HCT116 (cell line): ENCODE results near the gene ADARB2. TPM values are rescaled to one million over a fixed set of nuclear protein-coding genes. Genes with fewer than 3 reads are reported as not detected.

Experiments used
- ATAC-seq: fragments of 200-7000 bp; cut with Tn5 transposase; 2 replicates; pipeline ENCODE4 v1.9.1; 2020; ENCODE audit warnings: mild to moderate bottlenecking, moderate library complexity
- BruUV-seq: library from RNA; stranded (reverse); fragments of 400-500 nt; replicated peaks from 2 replicates; lab custom pipeline; 2021; lab: Mats Ljungman, UMichigan
- CTCF ChIA-PET: fragments of 300-600 bp; sonication (Branson Sonifier 250); formaldehyde crosslinking; loops from one replicate; lab custom pipeline; 2021; ENCODE audit warnings: antibody characterized with exemption; lab: Charles Lee
- POLR2A ChIA-PET: fragments of 300-600, 350-600 bp; sonication (Branson Sonifier 250); formaldehyde crosslinking; loops from one replicate; lab custom pipeline; 2021; ENCODE audit warnings: antibody characterized with exemption; lab: Charles Lee
- RAD21 ChIA-PET, 2 experiments: fragments of 300-600 bp; sonication (Branson Sonifier 250); formaldehyde crosslinking; loops; one replicate each; lab custom pipeline; 2023; ENCODE audit warnings: low total read pairs in 2 of 2; ENCODE audit not compliant: uncharacterized antibody in 2 of 2, unreplicated experiment in 2 of 2, low non-redundant PET in 1 of 2; lab: Charles Lee
- DNase-seq: peaks from one replicate; pipeline ENCODE4 v3.0.0-alpha.2; 2010; ENCODE audit warnings: low read depth, low spot score
- H2AFZ ChIP-seq: fragments of 200-600 bp; shearing (Covaris generic), sonication (generic); 2 replicates; pipeline ENCODE4 v1.6.1; 2017; ENCODE audit warnings: low read depth, mixed run types, mixed read lengths, antibody characterized with exemption, low read length; ENCODE audit not compliant: poor library complexity, severe bottlenecking
- H3K27ac ChIP-seq: 2 replicates; pipeline ENCODE4 v1.5.1; 2012; ENCODE audit warnings: low read depth, low read length
- H3K27me3 ChIP-seq: fragments of 200-600 bp; sonication (generic); 2 replicates; pipeline ENCODE4 v1.6.1; 2016; ENCODE audit warnings: mixed run types, low read length, mixed read lengths; ENCODE audit not compliant: insufficient read depth
- H3K36me3 ChIP-seq, 2 experiments: fragments of 200-500 bp in 1 of 2; fragments of 200-600 bp in 1 of 2; sonication (Bioruptor generic) in 1 of 2; sonication (generic) in 1 of 2; 2 replicates each; pipeline versions ENCODE4 v1.5.1 to v1.6.1; 2014 to 2016; ENCODE audit warnings: low read length in 2 of 2, inconsistent platforms in 1 of 2, mixed read lengths in 1 of 2, mixed run types in 1 of 2; ENCODE audit not compliant: insufficient read depth in 2 of 2, control insufficient read depth in 1 of 2
- H3K4me1 ChIP-seq, 2 experiments: fragments of 200-600 bp in 1 of 2; sonication (generic) in 1 of 2; 2 replicates each; pipeline versions ENCODE4 v1.5.1 to v1.6.1; 2012 to 2017; ENCODE audit warnings: low read length in 2 of 2, inconsistent platforms in 1 of 2, mild to moderate bottlenecking in 1 of 2, mixed read lengths in 1 of 2, mixed run types in 1 of 2, moderate library complexity in 1 of 2; ENCODE audit not compliant: insufficient read depth in 2 of 2, control insufficient read depth in 1 of 2
- H3K4me2 ChIP-seq: fragments of 200-600 bp; sonication (generic); 2 replicates; pipeline ENCODE4 v1.6.1; 2017; ENCODE audit warnings: mixed run types, low read length, mixed read lengths
- H3K4me3 ChIP-seq, 2 experiments: fragments of 200-600 bp in 1 of 2; sonication (generic) in 1 of 2; replicated peaks in 1 of 2; 2 replicates each; pipeline ENCODE4 v1.5.1; 2011 to 2016; ENCODE audit warnings: low read length in 2 of 2, control low read depth in 1 of 2, low read depth in 1 of 2, mild to moderate bottlenecking in 1 of 2, mixed read lengths in 1 of 2, mixed run types in 1 of 2
- H3K79me2 ChIP-seq: fragments of 200-600 bp; sonication (generic); 2 replicates; pipeline ENCODE4 v1.6.1; 2017; ENCODE audit warnings: mild to moderate bottlenecking, mixed run types, low read length, moderate library complexity, mixed read lengths; ENCODE audit not compliant: insufficient read depth
- H3K9ac ChIP-seq: fragments of 200-600 bp; sonication (generic); 2 replicates; pipeline ENCODE4 v1.6.1; 2016; ENCODE audit warnings: low read length, mixed read lengths
- H3K9me2 ChIP-seq: fragments of 200-600 bp; sonication (generic), shearing (Covaris generic); 2 replicates; pipeline ENCODE4 v1.6.1; 2017; ENCODE audit warnings: mixed run types, mild to moderate bottlenecking, moderate library complexity; ENCODE audit not compliant: insufficient read depth
- H3K9me3 ChIP-seq, 2 experiments: fragments of 200-500 bp in 1 of 2; fragments of 200-600 bp in 1 of 2; sonication (Bioruptor generic) in 1 of 2; sonication (generic) in 1 of 2; 2 replicates each; pipeline ENCODE4 v1.6.1; 2014 to 2017; ENCODE audit warnings: low read length in 2 of 2, mixed read lengths in 2 of 2, inconsistent platforms in 1 of 2, low read depth in 1 of 2, mild to moderate bottlenecking in 1 of 2, mixed run types in 1 of 2, moderate library complexity in 1 of 2; ENCODE audit not compliant: control insufficient read depth in 1 of 2, insufficient read depth in 1 of 2
- H4K20me1 ChIP-seq: fragments of 200-600 bp; sonication (generic), shearing (Covaris generic); 2 replicates; pipeline ENCODE4 v1.6.1; 2017; ENCODE audit warnings: mixed run types, mild to moderate bottlenecking, moderate library complexity; ENCODE audit not compliant: insufficient read depth
- ATF3 ChIP-seq: IDR thresholded peaks from 2 replicates; pipeline ENCODE4 v1.6.1; 2012
- CEBPB ChIP-seq: IDR thresholded peaks from 2 replicates; pipeline ENCODE4 v1.6.1; 2012; ENCODE audit warnings: low read depth
- ELF1 ChIP-seq: IDR thresholded peaks from 2 replicates; pipeline ENCODE4 v1.6.1; 2012; ENCODE audit warnings: low read depth, borderline replicate concordance
- EZH2 ChIP-seq: fragments of 200-600 bp; sonication (generic); IDR thresholded peaks from 2 replicates; pipeline ENCODE4 v1.6.1; 2017; ENCODE audit warnings: antibody characterized with exemption, mixed run types
- FOSL1 ChIP-seq: IDR thresholded peaks from 2 replicates; pipeline ENCODE4 v1.6.1; 2012; ENCODE audit warnings: low read depth
- JUND ChIP-seq: IDR thresholded peaks from 2 replicates; pipeline ENCODE4 v1.6.1; 2012
- REST ChIP-seq: IDR thresholded peaks from 2 replicates; pipeline ENCODE4 v1.6.1; 2012; ENCODE audit warnings: low read depth
- SIN3A ChIP-seq: IDR thresholded peaks from 2 replicates; pipeline ENCODE4 v1.6.1; 2012; ENCODE audit warnings: low read depth
- SRF ChIP-seq: IDR thresholded peaks from 2 replicates; pipeline ENCODE4 v1.6.1; 2012; ENCODE audit warnings: low read depth
- ZFX ChIP-seq: fragments of 450-650 bp; IDR thresholded peaks from 2 replicates; pipeline ENCODE4 v1.6.1; 2017
- intact Hi-C: fragments of 100-400 bp; cut with micrococcal nuclease; formaldehyde crosslinking; loops from 2 replicates; pipeline ENCODE4 v1.10.0; 2022
- total RNA-seq: library from RNA; stranded (reverse); gene quantifications from one replicate; pipeline ENCODE4 v1.2.1, GENCODE V29; 2021; ENCODE audit not compliant: unreplicated experiment

ADARB2 gene
- total RNA-seq, 1 experiment from 2014 or later, result not detected

GRCh38 chr10:1601406-1601805 lies 135.9 kb downstream of the ADARB2 start:
- H2AFZ ChIP-seq, result no peak overlapping the region
- no peak overlapping the region for H3K4me2 ChIP-seq
- intact Hi-C loops, result no loop called here
- ChIA-PET RAD21 (no interaction called here), CTCF (no interaction called here), POLR2A (no interaction called here)
- no peaks in the 10 kb centered on the region for H3K4me1 ChIP-seq
- H3K4me3 ChIP-seq, result no peak overlapping the region
- H3K27ac ChIP-seq, result no peak overlapping the region
- H3K9me3 ChIP-seq, result no peaks in the 10 kb centered on the region
- TF ChIP-seq FOSL1 (no peak), EZH2 (no peak), CEBPB (no peak), REST (no peak), SRF (no peak), JUND (no peak), ATF3 (no peak), SIN3A (no peak), ELF1 (no peak), ZFX (no peak)
- H4K20me1 ChIP-seq, result no peaks in the 10 kb centered on the region
- H3K9me2 ChIP-seq, result no peaks in the 10 kb centered on the region
- no TSS peak for BruUV-seq
- DNase-seq, result no peak
- H3K9ac ChIP-seq, result no peak overlapping the region
- no peaks in the 10 kb centered on the region for H3K36me3 ChIP-seq
- ATAC-seq, result no peak
- H3K79me2 ChIP-seq, result no peaks in the 10 kb centered on the region
- H3K27me3 ChIP-seq, result 0 out of 2 replicates have a peak, but pooled peaks cover 10% of the 10 kb centered on the region
